NCI-H1417 treated with DMSO at 0.1 percent for 48 hours (cell line): ENCODE results near the gene PPIF.

Experiments used
- DNase-seq: peaks from one replicate; lab custom pipeline; 2025; lab: John Stamatoyannopoulos, UW

Gene PPIF

DNA sequence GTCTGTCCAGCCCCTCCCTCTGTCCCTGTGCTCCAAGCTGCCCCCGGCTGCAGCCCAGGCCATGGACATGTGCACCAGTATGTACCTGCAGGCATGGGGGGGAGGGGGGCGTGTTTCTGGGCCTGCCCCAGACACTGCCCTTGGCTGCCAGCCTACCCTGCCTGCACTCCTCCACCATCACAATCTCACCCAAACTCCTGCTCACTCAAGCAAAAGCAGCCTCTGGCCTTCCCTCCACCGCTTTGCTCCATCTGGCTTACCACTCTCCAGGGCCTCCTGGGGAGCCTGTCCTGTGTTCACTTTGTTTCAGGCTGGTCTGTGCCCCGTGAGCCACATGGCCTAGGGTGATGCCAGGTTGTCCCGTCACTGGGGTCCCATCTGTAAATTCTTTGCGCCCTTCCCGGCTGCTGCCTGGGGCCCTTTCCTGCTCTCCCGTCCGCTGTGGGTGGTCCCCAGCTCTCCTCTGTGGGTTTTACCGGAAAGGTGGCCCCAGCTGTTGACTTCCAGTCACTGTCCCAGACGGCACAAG is 33.3 kb upstream of the PPIF start:
- DNase-seq, result no peak

DNA sequence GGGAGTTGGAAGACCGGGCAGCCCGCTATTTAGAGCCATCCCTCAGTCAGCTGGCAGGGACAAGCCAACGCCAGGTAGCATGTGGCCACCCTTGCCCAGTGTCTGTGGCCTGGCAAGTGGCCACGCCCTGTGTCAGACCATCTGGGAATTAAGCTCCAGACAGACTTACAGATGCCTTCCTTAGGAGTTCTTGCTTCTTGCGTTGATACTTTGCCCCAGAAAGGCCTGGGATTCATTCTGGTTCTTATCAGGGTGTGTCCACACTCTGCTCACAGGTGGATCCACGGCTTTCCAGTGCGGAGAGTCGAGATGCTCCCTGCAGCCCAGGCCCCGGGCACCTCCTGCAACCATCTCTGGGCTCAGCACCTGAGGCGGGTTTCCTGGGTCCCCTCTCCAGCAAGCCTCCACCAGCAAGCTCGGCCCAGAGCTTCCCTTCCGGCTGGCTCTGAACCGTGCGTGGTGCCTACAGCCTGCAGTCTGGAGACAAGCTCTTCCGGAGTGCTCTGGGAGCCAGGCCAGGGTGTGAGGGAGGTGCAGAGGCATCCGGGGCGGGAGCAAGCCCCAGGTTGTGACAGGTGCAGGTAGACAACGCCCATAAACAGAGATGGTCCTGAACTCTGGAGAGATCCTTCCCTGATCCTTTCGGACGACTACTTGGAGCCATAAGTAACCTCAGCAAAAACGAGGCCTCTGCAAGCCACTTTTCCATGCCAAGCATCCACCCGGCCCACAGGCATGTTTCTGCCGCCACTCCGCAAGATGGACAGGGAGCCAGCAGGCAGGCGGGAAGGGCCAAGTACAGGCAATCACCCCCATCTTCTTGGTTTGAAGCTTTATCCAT is 32.3 kb upstream of the PPIF start:
- no peak for DNase-seq

DNA sequence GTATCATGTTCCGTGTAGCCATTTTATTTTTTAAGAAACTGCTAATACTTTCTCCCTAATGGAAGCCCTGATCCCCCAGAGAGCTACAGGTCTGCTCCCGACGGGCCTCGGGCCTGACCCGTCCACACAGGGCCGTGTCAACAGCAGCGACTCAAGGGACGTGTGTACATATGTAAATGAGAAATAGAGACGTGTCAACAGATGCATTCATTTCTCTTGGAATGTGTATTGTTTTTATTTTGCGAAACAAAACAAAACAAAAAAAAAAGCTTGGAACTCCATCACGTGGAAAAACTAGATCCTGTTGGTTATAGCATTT is 31.7 kb upstream of the PPIF start:
- no peak for DNase-seq

DNA sequence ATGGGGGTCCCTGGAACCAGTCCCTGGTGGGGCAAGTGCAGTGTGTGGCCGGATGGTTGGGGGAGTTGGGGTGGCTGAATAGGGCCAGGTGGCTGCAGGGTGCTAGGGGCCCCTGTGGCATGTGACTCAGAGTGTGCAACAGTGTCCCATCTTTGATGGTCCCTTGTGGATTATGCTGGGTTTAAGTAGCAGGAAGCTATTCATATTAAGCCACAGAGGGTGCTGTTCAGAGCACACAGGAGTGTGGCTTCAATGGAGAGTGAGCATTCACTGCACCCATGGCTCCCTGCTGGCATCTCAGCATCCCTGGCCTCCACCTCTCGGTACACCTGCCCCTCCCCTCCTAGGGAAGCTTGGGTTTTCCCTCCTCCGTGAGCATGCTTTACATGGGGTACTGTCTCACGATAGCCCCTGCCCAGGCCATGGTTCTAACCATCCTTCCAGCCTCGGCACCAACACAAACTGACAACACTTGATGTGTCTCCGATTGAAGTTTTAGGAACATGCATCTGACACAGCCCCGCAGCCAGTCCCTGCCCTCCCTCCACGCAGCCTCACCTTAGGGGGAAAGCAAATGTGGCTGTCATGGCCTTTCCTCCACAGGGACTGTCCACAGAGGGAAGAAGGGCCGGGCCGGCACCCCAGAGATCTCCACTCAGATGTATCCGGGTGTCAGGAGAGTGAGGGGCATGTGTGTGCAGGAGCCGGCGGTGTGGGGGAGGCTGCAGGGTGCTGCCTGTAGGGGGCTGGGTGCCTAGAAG is 30.4 kb upstream of the PPIF start:
- DNase-seq, result no peak

DNA sequence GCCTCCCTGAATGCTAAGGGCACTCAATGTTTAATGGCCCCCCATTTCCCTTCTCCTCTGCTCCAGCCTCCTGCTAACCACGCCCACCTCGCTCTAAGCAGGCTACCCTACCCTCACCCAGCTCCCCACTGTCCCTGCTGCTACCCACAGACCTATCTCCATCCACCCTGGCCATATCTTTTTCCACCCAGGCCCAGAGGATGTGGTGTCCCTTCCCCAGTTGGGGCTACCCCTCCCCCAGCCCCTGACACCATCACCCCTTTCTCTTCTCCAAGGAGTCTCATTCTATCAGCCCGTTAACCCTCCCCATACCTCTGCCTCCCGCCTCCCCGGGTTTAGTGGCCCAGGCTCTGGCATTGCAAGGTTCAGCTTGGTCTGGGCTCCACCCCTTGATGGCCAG is 28.9 kb upstream of the PPIF start:
- DNase-seq, result no peak

DNA sequence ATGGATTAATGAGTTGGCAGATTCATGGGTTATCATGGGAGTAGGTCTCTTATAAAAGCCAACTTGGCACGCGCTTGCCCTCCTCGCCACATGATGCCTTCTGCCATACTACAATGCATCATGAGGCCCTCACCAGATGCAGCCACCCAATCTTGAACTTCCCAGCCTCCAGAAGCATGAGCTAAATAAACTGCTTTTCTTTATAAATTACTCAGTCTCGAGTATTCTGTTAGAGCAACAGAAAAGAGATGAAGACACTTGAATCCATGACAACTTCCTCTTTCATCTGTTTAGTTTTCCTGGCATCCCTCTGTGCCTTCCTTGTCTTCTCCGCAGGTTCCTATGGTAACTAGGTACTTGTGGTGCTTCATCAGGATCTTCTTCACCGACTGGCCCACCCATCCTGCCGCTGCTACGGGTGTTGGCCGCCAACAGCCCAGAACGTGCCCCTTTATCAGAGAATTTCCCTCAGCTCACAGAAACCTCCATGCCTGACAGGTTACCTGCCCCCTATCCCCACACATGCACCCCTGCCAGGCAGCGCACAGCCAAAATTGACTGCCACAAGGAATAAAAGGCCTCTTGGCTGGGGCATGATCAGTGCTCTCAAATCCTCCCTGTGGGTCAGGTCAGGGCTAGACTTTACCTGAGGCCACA is 28.0 kb upstream of the PPIF start:
- DNase-seq, result no peak

DNA sequence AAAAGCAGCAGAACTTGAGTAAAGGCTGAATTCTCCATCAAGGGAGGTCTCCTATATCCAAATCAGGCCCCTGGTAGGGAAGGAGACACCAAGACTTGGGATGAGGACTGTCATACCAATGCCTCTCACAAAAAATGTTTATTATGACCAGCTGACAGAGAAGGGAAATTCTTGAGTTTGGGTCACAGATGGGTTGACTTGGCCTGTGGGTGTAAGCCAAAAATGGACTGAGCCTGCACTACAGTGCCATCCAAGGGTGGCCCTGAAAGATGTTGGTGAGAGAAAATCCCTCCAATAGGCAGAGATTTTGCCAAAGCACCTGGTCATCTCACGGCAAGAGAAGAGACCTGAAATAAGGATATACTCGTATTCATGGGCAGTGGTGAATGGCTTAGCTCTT is 27.0 kb upstream of the PPIF start:
- DNase-seq, result no peak

DNA sequence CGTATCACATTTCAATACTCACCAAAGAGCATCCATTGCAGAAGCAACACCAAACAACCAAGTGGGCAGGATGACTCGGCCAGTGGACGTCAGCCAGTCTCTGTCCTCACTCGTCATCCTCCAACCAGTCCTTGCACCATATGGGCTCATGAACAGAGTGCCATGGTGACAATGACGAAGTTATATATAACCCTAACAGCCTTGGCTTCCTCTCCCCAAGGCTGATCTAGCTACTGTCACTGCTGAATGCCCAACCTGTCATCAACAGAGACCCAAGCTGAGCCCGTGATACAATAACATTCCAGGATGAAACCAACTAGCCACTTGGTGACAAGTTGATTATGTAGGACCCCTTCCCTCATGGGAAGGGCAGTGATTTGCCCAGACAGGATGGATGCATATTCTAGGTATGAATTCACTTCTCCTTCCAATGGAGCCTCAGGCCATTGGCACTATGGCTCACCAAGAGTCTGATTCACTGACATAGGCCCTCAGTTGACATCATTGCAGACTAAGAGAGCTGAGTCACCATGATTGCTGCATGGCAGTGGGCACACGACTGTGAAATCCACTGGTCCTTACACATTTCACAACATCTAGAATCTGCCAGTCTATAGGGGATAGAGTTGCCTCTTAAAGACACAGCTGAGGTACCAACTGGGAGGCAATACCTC is 26.3 kb upstream of the PPIF start:
- DNase-seq, result no peak

GRCh38 chr10:79321494-79321882 is 25.8 kb upstream of the PPIF start:
- DNase-seq, result no peak

GRCh38 chr10:79321951-79322350 is 25.3 kb upstream of the PPIF start:
- DNase-seq, result no peak

DNA sequence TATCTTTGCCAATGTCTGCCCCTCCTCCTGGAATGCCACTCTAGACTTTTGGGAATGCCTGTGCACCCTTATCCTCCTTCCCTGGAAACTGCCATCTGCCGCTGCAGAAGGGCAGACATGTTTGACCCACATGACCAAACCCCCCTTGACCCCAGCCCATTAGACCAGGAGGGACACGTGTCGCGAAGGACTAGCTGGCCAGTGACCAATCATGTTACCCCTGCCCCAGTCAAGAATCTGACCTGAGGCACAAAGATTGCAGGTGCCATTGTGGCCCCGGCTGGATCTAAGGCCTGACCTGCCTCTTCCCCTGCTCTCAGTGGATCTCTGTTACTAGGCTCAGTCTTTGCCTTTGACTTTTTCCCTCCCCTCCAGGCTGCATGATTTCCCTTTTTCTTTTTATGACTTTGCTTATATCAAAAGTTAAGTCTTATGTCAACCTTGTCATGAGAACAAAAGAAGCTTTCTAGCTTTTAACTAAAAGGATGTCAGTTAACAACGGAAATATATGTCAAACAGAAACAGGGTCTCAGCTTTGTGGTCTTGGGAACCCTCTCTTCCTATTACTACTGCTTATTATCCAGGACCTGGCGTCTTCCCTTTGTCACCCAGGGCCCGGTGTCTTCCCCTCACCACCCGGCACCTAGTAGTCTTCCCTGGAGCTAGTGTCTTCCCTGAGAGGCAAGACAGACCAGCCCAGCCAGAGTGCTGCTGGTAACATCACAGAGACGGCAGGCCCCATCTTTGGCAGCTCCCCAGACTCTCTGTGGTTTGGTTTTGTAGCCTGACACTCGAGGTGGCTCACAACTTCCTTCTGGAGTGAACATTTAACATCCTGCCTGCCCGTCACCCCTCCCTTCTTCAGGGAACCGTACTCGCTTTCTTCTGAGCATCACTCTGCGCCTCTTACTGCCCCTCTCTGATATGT is 24.4 kb upstream of the PPIF start:
- DNase-seq, result no peak

- DNase-seq, result no peak
Observed at GRCh38 chr10:79323602-79324001, 23.7 kb upstream of the PPIF start.

DNA sequence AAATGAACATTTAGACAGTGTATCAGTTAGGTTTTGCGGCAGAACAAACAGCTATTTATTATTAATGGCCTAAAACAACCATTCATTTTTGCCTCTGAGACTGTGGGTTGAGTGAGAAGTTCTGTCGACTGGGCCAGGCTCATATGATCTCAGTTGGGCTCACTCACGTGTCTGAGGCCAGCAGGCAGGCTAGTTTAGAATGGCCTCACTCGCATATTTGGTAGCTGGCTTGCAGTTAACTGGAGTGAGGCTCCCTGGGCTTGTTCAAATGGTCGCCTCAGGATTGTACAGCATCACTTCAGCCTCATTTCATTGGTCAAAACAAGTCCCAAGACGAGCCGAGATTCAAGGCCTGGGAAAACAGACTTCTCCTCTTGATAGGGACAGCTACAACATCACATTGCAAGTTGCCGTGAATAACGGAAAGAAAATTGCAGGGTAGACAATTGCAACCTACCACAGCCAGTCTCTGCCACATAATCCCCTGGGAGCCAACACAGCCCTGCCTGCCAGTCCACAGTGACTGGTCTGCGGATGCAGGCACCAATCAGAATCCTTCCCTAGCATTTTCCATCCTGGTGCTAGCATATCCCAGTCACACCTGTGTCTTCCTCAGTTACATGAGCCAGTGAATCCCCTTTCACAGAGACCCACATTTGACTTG is 23.1 kb upstream of the PPIF start:
- no peak for DNase-seq

DNA sequence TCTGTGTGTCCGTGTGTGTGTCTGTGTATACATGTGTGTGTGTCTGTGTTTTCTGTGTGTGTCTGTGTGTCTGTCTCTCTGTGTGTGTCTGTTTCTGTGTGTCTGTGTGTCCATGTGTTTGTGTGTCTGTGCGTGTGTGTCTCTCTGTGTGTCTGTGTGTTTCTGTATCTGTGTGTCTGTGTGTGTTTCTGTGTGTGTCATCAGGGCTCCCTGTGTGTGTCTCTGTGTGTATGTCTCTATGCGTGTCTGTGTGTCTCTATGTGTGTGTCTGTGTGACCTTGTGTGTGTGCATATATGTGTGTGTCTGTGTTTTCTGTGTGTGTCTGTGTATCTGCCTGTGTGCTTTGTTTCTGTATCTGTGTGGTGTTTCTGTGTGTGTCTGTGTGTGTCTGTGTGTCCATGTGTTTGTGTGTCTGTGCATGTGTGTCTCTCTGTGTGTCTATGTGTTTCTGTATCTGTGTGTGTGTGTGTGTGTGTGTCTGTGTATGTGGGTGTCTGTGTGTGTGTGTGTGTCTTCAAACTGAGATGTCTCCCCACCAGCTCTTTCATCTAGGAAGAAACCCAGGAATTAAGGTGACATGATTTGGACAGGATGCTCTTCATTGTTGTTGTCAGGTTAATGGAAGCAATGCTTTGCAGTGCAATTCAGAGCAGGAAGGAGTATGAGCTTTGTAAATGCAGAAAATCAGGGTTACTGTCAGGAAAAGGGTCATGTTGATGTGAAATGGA is 20.7 kb upstream of the PPIF start:
- no peak for DNase-seq

GRCh38 chr10:79327090-79327457 is 20.2 kb upstream of the PPIF start:
- DNase-seq, result no peak

DNA sequence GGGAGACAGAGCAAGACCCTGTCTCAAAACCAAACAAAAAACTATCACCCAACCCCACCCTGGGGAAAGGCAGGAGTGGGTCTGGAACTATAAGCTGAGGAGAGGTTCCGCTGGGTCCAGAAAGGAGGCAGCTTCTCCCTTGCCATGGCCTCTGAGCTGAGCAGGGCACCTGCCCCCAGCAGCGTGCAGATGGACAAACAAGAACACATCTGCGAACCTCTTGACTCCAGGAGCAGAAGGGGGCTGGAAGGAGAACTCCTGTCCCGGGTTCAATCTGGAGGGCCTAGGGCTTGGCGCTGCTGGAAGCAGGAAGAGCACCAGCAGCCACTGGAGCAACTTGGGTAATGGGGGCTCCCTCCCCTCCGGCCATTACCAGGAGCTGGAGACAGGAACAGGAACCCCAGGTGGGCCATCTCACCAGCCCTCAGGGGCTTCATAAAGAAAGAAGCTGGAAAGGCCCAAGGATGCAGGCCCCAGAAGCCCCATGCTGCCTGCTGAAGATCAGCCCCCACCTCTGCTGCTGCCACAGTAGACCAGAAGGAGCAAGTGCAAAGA is 19.0 kb upstream of the PPIF start:
- no peak for DNase-seq

GRCh38 chr10:79328737-79329504 is 18.3 kb upstream of the PPIF start:
- no peak for DNase-seq

GRCh38 chr10:79329529-79329928 is 17.7 kb upstream of the PPIF start:
- DNase-seq, result no peak

DNA sequence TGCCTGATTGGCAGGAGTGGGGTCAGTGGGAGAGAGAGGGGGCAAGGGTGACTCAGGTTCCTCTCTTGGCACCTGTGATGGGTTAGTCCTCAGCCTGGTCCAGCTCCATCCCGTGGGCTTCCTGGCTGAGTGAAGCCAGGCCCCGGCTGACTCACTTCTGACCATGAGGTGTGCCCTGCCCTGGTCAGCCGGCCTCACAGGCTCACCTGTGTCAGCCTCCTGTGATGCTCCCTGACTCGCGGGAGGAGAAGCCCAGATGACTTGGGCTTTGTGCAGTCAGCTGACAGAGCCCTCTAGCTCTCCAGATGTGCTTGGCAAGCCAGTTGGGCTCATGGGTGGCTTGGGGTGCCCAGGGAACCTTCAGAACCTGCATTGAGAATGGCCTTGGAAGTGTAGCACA is 16.0 kb upstream of the PPIF start:
- no peak for DNase-seq
